C4-2B (cell line): ENCODE data around the gene DDX27.

ENCODE experiments used
- ZFX ChIP-seq: fragments of 450-650 bp; IDR thresholded peaks from 2 replicates; pipeline ENCODE4 v1.6.1; 2017
- TF ChIP-seq, protein P1 (sequence below): fragments of 450-650 bp; conservative IDR thresholded peaks from 2 replicates; pipeline ENCODE4 v1.5.1; 2017; ENCODE audit warnings: mild to moderate bottlenecking

DNA sequence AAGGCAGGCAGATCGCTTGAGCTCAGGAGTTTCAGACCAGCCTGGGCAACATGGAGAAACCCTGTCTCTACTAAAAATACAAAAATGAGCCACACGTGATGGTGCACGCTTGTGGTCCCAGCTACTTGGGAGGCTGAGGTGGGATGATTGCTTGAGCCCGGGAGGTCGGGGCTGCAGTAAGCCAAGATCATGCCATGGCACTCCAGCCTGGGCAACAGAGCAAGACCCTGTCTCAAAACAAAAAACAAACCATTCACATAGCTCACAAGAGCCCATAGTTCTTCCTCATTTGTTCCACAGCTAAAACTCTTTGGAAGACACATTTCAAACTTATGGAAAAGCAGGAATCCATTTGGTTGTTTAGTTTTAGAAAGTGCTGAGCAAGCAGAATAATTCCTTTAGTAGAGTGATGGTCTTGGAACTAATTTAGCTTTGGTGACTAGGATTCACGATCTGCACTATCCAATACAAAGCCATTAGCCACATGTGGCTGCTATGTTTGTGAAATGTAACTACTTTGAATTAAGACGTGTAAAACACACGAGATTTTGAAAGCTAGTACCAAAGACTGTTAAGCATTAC, 54.6 kb downstream of the DDX27 start:
- TF ChIP-seq, protein P1, sequence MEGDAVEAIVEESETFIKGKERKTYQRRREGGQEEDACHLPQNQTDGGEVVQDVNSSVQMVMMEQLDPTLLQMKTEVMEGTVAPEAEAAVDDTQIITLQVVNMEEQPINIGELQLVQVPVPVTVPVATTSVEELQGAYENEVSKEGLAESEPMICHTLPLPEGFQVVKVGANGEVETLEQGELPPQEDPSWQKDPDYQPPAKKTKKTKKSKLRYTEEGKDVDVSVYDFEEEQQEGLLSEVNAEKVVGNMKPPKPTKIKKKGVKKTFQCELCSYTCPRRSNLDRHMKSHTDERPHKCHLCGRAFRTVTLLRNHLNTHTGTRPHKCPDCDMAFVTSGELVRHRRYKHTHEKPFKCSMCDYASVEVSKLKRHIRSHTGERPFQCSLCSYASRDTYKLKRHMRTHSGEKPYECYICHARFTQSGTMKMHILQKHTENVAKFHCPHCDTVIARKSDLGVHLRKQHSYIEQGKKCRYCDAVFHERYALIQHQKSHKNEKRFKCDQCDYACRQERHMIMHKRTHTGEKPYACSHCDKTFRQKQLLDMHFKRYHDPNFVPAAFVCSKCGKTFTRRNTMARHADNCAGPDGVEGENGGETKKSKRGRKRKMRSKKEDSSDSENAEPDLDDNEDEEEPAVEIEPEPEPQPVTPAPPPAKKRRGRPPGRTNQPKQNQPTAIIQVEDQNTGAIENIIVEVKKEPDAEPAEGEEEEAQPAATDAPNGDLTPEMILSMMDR, result no peak
- TF ChIP-seq ZFX, result no peak
